LHCN-M2 (cell line): ENCODE results near the gene CFLAR. TPM values are rescaled to one million over a fixed set of nuclear protein-coding genes. Genes with fewer than 3 reads are reported as not detected.
"Not testable (repeated sequence)": the region's sequence is repeated elsewhere in the genome, so short reads cannot be mapped to it uniquely, and the experiment has no call there.

Source experiments
- DNase-seq: peaks from one replicate; pipeline ENCODE4 v3.0.0-alpha.2; 2012; ENCODE audit warnings: low read depth
- total RNA-seq: library from RNA; depleted of rRNA; stranded (reverse); fragments of >200 nt; gene quantifications from 2 replicates; pipeline ENCODE4 v1.2.3, GENCODE V29; 2014

The CFLAR gene
- total RNA-seq, 1 experiment from 2014 or later, result 50.0 TPM

- peak; percentile 92 for DNase-seq
Measured at GRCh38 chr2:201149064-201149820, 33.3 kb downstream of the CFLAR start.

- peak; percentile 77 for DNase-seq
Measured at GRCh38 chr2:201149821-201150165, 33.8 kb downstream of the CFLAR start.

- no peak for DNase-seq
Measured at GRCh38 chr2:201150454-201151020, 34.6 kb downstream of the CFLAR start.

- DNase-seq, result peak; percentile 86
Measured at GRCh38 chr2:201151127-201151981, 35.4 kb downstream of the CFLAR start.

GRCh38 chr2:201152517-201152916 is 36.6 kb downstream of the CFLAR start:
- no peak for DNase-seq

GRCh38 chr2:201152999-201153815 is 37.2 kb downstream of the CFLAR start:
- DNase-seq, result no peak

- no peak for DNase-seq
Measured at GRCh38 chr2:201154615-201155399, 38.8 kb downstream of the CFLAR start.

GRCh38 chr2:201156036-201156435 is 40.1 kb downstream of the CFLAR start:
- DNase-seq, result no peak

- no peak for DNase-seq
Measured at GRCh38 chr2:201156640-201157039, 40.7 kb downstream of the CFLAR start.

GRCh38 chr2:201157694-201158093 is 41.7 kb downstream of the CFLAR start:
- no peak for DNase-seq

GRCh38 chr2:201158111-201158929 is 42.4 kb downstream of the CFLAR start:
- DNase-seq, result peak; percentile 84

GRCh38 chr2:201164166-201164565 is 48.2 kb downstream of the CFLAR start:
- DNase-seq, result no peak

- no peak for DNase-seq
Measured at GRCh38 chr2:201167546-201167945, 51.6 kb downstream of the CFLAR start.

GRCh38 chr2:201168496-201168895 is 52.5 kb downstream of the CFLAR start:
- DNase-seq, result not testable (repeated sequence)

GRCh38 chr2:201171259-201171814 is 55.4 kb downstream of the CFLAR start:
- no peak for DNase-seq

- no peak for DNase-seq
Measured at GRCh38 chr2:201172279-201172678, 56.3 kb downstream of the CFLAR start.

- no peak for DNase-seq
Measured at GRCh38 chr2:201174687-201175086, 58.7 kb downstream of the CFLAR start.

GRCh38 chr2:201176081-201176481 is 60.1 kb downstream of the CFLAR start:
- DNase-seq, result no peak

GRCh38 chr2:201180010-201180409 is 64.0 kb downstream of the CFLAR start:
- peak; percentile 20 for DNase-seq
